Measurements from ENCODE around the gene NRARP.

DNA sequence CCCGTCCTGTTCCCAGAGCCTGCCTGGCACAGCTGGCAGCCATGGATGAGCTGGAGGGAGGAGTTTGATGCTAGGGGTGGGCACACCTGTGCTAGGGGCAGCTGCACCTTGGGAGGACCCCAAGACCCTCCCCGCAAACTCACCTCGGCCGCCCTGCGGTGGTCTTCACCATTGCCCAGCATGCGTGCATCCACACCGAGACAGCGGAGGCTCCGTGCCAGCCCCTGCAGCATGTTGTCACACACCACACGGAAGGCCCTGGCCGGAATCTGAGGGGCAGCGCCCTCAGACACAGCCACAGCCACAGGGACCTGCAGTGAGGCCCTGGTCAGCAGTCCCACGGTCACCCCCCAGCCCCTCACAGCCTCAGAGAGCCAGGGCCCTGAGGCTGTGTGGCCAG lies 45.9 kb upstream of the NRARP start:
- TF ChIP-seq, protein P1, sequence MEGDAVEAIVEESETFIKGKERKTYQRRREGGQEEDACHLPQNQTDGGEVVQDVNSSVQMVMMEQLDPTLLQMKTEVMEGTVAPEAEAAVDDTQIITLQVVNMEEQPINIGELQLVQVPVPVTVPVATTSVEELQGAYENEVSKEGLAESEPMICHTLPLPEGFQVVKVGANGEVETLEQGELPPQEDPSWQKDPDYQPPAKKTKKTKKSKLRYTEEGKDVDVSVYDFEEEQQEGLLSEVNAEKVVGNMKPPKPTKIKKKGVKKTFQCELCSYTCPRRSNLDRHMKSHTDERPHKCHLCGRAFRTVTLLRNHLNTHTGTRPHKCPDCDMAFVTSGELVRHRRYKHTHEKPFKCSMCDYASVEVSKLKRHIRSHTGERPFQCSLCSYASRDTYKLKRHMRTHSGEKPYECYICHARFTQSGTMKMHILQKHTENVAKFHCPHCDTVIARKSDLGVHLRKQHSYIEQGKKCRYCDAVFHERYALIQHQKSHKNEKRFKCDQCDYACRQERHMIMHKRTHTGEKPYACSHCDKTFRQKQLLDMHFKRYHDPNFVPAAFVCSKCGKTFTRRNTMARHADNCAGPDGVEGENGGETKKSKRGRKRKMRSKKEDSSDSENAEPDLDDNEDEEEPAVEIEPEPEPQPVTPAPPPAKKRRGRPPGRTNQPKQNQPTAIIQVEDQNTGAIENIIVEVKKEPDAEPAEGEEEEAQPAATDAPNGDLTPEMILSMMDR (IDR thresholded peaks at IDR 0.05): no peak
- no peak for TF ChIP-seq POLR2AphosphoS5 (IDR thresholded peaks at IDR 0.05)
